NCI-H748 (cell line): ENCODE data around the gene APOBEC3G.
"Not testable (repeated sequence)": the region's sequence is repeated elsewhere in the genome, so short reads cannot be mapped to it uniquely, and the experiment has no call there.

ENCODE experiments used
- DNase-seq: peaks from one replicate; lab custom pipeline; 2025; ENCODE audit not compliant: unreplicated experiment; lab: John Stamatoyannopoulos, UW

Gene APOBEC3G

GRCh38 chr22:39066442-39067276 is 10.4 kb upstream of the APOBEC3G start:
- DNase-seq = not testable (repeated sequence)

- no peak for DNase-seq
These were observed 8.9 kb upstream of the APOBEC3G start for GRCh38 chr22:39068033-39068785.

- DNase-seq = no peak
These were observed 6.9 kb upstream of the APOBEC3G start for GRCh38 chr22:39070186-39070585.

GRCh38 chr22:39072581-39072981 is 4.5 kb upstream of the APOBEC3G start:
- not testable (repeated sequence) for DNase-seq

GRCh38 chr22:39073981-39074380 is 3.1 kb upstream of the APOBEC3G start:
- DNase-seq = no peak

- not testable (repeated sequence) for DNase-seq
These were observed 685 bp upstream of the APOBEC3G start for GRCh38 chr22:39076155-39077025.

GRCh38 chr22:39077912-39078311 is 837 bp downstream of the APOBEC3G start:
- DNase-seq = not testable (repeated sequence)

GRCh38 chr22:39078329-39078728 is 1.3 kb downstream of the APOBEC3G start:
- DNase-seq = no peak

GRCh38 chr22:39079054-39079637 is 2.1 kb downstream of the APOBEC3G start:
- DNase-seq = not testable (repeated sequence)

GRCh38 chr22:39080052-39080762 is 3.1 kb downstream of the APOBEC3G start:
- DNase-seq = no peak

GRCh38 chr22:39081016-39081415 is 3.9 kb downstream of the APOBEC3G start:
- DNase-seq = no peak

GRCh38 chr22:39081598-39081997 is 4.5 kb downstream of the APOBEC3G start:
- no peak for DNase-seq

- DNase-seq = no peak
These were observed 6.4 kb downstream of the APOBEC3G start for GRCh38 chr22:39083212-39084165.

GRCh38 chr22:39084666-39085065 is 7.6 kb downstream of the APOBEC3G start:
- DNase-seq = no peak

GRCh38 chr22:39087098-39087497 is 10.0 kb downstream of the APOBEC3G start:
- DNase-seq = no peak

- no peak for DNase-seq
These were observed 11.0 kb downstream of the APOBEC3G start for GRCh38 chr22:39087881-39088684.

GRCh38 chr22:39088685-39089032 is 11.6 kb downstream of the APOBEC3G start:
- no peak for DNase-seq

GRCh38 chr22:39089928-39090327 is 12.9 kb downstream of the APOBEC3G start:
- no peak for DNase-seq
